Measurements from ENCODE around the gene SLC9A9.

DNA sequence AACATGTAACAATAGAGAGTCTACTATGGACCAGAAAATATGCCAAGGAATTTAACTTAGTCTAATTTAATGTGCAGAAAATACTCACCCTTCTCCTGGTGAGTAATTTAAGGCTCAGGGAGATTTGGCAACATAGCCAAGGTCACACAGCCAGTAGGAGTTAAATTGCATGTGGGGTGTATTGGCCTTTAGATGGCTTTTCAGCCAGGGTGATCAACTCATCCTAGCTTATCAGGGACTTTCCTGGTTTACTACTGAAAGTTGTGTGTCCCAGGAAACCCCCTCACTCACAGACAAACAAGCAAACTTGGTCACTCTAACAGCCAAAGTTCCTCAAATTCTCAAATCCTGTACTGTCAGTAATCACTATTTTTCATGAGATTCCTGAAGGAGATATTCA lies 2.6 kb upstream of the SLC9A9 start:
- TF ChIP-seq, protein P1, sequence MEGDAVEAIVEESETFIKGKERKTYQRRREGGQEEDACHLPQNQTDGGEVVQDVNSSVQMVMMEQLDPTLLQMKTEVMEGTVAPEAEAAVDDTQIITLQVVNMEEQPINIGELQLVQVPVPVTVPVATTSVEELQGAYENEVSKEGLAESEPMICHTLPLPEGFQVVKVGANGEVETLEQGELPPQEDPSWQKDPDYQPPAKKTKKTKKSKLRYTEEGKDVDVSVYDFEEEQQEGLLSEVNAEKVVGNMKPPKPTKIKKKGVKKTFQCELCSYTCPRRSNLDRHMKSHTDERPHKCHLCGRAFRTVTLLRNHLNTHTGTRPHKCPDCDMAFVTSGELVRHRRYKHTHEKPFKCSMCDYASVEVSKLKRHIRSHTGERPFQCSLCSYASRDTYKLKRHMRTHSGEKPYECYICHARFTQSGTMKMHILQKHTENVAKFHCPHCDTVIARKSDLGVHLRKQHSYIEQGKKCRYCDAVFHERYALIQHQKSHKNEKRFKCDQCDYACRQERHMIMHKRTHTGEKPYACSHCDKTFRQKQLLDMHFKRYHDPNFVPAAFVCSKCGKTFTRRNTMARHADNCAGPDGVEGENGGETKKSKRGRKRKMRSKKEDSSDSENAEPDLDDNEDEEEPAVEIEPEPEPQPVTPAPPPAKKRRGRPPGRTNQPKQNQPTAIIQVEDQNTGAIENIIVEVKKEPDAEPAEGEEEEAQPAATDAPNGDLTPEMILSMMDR (IDR thresholded peaks at IDR 0.05): no peak
- no peak for TF ChIP-seq EP300 (IDR thresholded peaks at IDR 0.05)
- TF ChIP-seq POLR2A (IDR thresholded peaks at IDR 0.05; ENCODE audit: low read depth): no peak
- TF ChIP-seq POLR2AphosphoS5 (IDR thresholded peaks at IDR 0.05): no peak

Measured in esophagus muscularis mucosa (tissue), 4 donors.